ENCODE data around the gene ITPR3.
"Not testable (repeated sequence)": the region's sequence is repeated elsewhere in the genome, so short reads cannot be mapped to it uniquely, and the experiment has no call there.

The ITPR3 gene

DNA sequence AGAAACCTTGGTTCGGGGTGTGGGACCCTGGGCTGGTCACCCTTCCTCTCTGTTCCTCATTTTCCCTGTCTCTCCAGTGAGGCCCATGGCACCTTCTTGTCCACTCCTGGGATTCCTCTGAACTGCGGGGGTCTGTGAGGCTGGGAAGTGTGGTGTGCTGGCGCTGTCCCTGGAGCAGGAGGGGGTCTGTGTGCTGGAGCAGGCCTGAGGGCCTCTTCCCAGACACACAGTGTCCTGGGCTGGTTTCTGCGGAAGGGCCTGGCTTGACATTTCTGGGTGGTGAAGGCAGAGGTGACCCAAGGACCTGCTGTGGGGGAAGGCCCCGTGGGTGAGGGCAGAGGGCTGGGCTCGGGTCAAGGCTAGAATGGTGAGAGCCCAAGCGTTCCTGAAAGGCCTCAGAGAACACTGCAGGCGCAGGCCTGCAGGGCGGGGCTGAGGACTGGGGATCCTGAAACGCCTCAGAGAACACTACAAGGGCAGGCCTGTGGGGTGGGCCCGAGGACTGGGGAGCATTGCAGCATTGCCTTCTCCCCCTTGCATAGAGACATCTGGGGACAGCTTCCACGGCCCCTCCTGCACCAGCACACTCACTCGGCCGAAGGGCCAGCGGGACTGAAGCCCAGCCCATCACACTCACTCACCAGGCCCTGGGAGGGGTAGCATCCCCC is 30.5 kb upstream of the ITPR3 start:
- DNase-seq (ENCODE audit: low read depth, low spot score): no peak
- H3K4me3 ChIP-seq (ENCODE audit: low read depth, low read length): no peak overlapping the region
- in situ Hi-C loops (cut with HindIII; ENCODE audit: low sequenced_read_pairs): no loop called here
- no peak for TF ChIP-seq CTCF (IDR thresholded peaks at IDR 0.05; ENCODE audit: low read depth, low read length)

- TF ChIP-seq CTCF (IDR thresholded peaks at IDR 0.05; ENCODE audit: low read depth, low read length): no peak
- H3K4me3 ChIP-seq (ENCODE audit: low read depth, low read length): no peak overlapping the region
- in situ Hi-C loops (cut with HindIII; ENCODE audit: low sequenced_read_pairs): no loop called here
- DNase-seq (ENCODE audit: low read depth, low spot score): no peak
Observed at GRCh38 chr6:33591424-33592032, 29.6 kb upstream of the ITPR3 start.

DNA sequence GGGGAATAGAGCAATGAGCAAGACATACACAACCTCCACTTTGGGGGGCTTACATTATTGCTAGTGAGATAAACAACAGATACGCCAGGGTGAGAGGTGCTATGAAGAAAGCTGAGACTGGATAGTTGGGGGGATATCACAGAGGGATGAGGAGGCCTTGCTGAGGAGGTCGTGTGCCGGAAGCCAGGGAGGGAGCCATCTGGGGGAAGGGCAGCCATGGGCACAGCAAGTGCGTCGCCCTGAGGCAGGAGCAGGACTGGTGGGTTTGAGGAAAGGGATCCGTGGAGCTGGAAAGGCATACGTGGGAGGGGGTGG is 28.9 kb upstream of the ITPR3 start:
- in situ Hi-C loops (cut with HindIII; ENCODE audit: low sequenced_read_pairs): no loop called here
- DNase-seq (ENCODE audit: low read depth, low spot score): no peak

GRCh38 chr6:33592595-33593413 is 28.3 kb upstream of the ITPR3 start:
- no peak for TF ChIP-seq CTCF (IDR thresholded peaks at IDR 0.05; ENCODE audit: low read depth, low read length)
- in situ Hi-C loops (cut with HindIII; ENCODE audit: low sequenced_read_pairs): no loop called here
- H3K4me3 ChIP-seq (ENCODE audit: low read depth, low read length): no peak overlapping the region
- no peak for DNase-seq (ENCODE audit: low read depth, low spot score)

More for the DNA sequence above, 28.9 kb upstream of the ITPR3 start:
- no peak for TF ChIP-seq CTCF (IDR thresholded peaks at IDR 0.05; ENCODE audit: low read depth, low read length)
- H3K4me3 ChIP-seq (ENCODE audit: low read depth, low read length): no peak overlapping the region

GRCh38 chr6:33593414-33593727 is 27.8 kb upstream of the ITPR3 start:
- no peak for DNase-seq (ENCODE audit: low read depth, low spot score)
- H3K4me3 ChIP-seq (ENCODE audit: low read depth, low read length): no peak overlapping the region
- in situ Hi-C loops (cut with HindIII; ENCODE audit: low sequenced_read_pairs): no loop called here
- TF ChIP-seq CTCF (IDR thresholded peaks at IDR 0.05; ENCODE audit: low read depth, low read length): no peak

GRCh38 chr6:33595001-33595846 is 25.9 kb upstream of the ITPR3 start:
- no peak for TF ChIP-seq CTCF (IDR thresholded peaks at IDR 0.05; ENCODE audit: low read depth, low read length)
- H3K4me3 ChIP-seq (ENCODE audit: low read depth, low read length): no peak overlapping the region
- no peak for DNase-seq (ENCODE audit: low read depth, low spot score)
- in situ Hi-C loops (cut with HindIII; ENCODE audit: low sequenced_read_pairs): no loop called here

DNA sequence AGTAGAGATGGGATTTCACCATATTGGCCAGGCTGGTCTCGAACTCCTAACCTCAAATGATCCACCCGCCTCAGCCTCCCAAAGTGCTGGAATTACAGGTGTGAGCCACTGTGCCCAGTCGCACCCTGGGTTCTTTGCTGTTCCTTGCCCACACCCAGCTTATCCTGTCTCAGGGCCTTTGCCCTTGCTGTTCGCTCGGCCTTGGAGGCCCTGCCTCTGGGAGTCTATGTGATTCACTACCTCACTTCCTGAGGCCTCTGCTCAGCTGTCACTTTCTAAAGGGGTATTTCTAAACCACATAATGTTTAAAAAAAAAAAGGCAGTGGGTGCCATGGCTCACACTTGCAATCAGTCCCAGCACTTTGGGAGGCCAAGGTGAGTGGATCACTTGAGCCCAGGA is 24.2 kb upstream of the ITPR3 start:
- in situ Hi-C loops (cut with HindIII; ENCODE audit: low sequenced_read_pairs); DNase-seq (ENCODE audit: low read depth, low spot score); H3K4me3 ChIP-seq (ENCODE audit: low read depth, low read length): not testable (repeated sequence)

Measured in astrocyte of the spinal cord (primary cell).